ENCODE measurements around the gene LUC7L3. TPM values are rescaled to one million over a fixed set of nuclear protein-coding genes. Genes with fewer than 3 reads are reported as not detected.

Gene LUC7L3
- total and polyA plus RNA-seq, 2 of the 13 experiments (the other 11 are each of a cell fraction or from before 2014, with no cell fraction given), result 108 to 120 TPM

DNA sequence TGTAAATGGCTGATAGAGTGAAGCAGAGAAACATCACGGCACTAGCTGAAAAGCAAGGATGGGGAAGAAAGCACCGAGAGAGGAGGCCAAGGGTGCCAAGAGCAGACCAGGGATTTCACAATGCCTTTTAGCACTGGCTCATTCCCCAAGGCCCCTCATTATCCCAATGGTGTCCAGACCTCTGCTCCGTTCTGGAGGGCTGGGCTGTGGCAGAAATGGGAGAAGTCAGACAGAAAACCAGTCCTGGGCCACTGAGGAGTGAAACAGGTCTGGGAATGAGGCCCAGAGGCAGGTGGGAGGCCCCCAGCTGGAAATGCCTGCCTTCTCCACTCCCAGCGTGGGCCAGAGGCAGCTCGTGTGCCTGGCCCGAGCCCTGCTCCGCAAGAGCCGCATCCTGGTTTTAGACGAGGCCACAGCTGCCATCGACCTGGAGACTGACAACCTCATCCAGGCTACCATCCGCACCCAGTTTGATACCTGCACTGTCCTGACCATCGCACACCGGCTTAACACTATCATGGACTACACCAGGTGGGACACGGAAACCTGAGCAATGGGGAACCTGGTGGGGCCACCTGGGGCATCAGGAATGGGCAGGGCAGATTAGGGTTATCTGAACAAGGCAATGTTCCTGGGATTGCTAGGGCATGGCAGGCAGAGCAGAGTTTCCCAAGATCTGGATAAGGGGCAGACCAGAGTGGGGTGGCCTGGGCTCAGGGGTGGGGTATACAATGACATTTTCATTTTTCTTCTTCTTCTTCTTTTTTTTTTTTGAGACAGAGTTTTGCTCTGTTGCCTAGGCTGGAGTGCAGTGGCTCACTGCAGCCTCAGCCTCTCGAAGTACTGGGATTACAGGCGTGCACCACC lies 32.0 kb upstream of the LUC7L3 start (continued):
- no peak for TF ChIP-seq FOSL1 (CRISPR knock-in tag; IDR thresholded peaks at IDR 0.05; ENCODE audit: borderline replicate concordance)
- no peak; the same call in none of the 2 replicates for TF ChIP-seq ZNF644 (CRISPR knock-in tag; IDR thresholded peaks at IDR 0.05; ENCODE audit: low read depth)
- no peak for TF ChIP-seq POLR2AphosphoS2 (IDR thresholded peaks at IDR 0.05; ENCODE audit: low read depth, low read length)
- TF ChIP-seq ZBTB26 (CRISPR knock-in tag; IDR thresholded peaks at IDR 0.05; ENCODE audit: borderline replicate concordance), result peak; percentile 56; the same call in 1 of the 2 replicates
- 0 out of 2 replicates have a peak, but pooled peaks have one; percentile 45 for TF ChIP-seq FOXC1 (CRISPR knock-in tag; IDR thresholded peaks at IDR 0.05; ENCODE audit: borderline replicate concordance)
- TF ChIP-seq KAT8 (CRISPR knock-in tag; IDR thresholded peaks at IDR 0.05), result peak; percentile 52
- TF ChIP-seq IKZF5 (CRISPR knock-in tag; IDR thresholded peaks at IDR 0.05), result peak; percentile 39; the same call in 1 of the 2 replicates
- peak; percentile 69; the same call in 1 of the 2 replicates for TF ChIP-seq ZNF350 (CRISPR knock-in tag; IDR thresholded peaks at IDR 0.05; ENCODE audit: borderline replicate concordance, low read depth)
- TF ChIP-seq STAG1 (CRISPR knock-in tag; IDR thresholded peaks at IDR 0.05), result peak; percentile 23; the same call in 1 of the 2 replicates
- TF ChIP-seq ZNF747 (CRISPR knock-in tag; IDR thresholded peaks at IDR 0.05; ENCODE audit: borderline replicate concordance), result peak; percentile 9; the same call in 1 of the 2 replicates
- TF ChIP-seq GLMP (CRISPR knock-in tag; IDR thresholded peaks at IDR 0.05; ENCODE audit: borderline replicate concordance), result no peak
- no peak for TF ChIP-seq ZMAT5 (CRISPR knock-in tag; IDR thresholded peaks at IDR 0.05; ENCODE audit: borderline replicate concordance, low read depth)
- no peak for TF ChIP-seq NFE2 (CRISPR knock-in tag; IDR thresholded peaks at IDR 0.05)
- no peak for TF ChIP-seq ZNF850 (CRISPR knock-in tag; conservative IDR thresholded peaks at IDR 0.05)
- TF ChIP-seq MIER2 (CRISPR knock-in tag; IDR thresholded peaks at IDR 0.05), result no peak
- peak; percentile 68 for TF ChIP-seq YY1 (IDR thresholded peaks at IDR 0.05; ENCODE audit: insufficient read depth, insufficient replicate concordance, low read depth, low read length)
- no peak for TF ChIP-seq ZNF740 (CRISPR knock-in tag; IDR thresholded peaks at IDR 0.05)
- no peak; the same call in 1 of the 2 replicates for TF ChIP-seq BRF2 (CRISPR knock-in tag; IDR thresholded peaks at IDR 0.05)
- TF ChIP-seq PCBP1 (IDR thresholded peaks at IDR 0.05; ENCODE audit: borderline replicate concordance, low read depth, low read length), result no peak
